HCT116 (cell line): Measurements from ENCODE around the gene CELSR3. TPM values are rescaled to one million over a fixed set of nuclear protein-coding genes. Genes with fewer than 3 reads are reported as not detected.

Experiments
- ATAC-seq: fragments of 200-7000 bp; cut with Tn5 transposase; 2 replicates; pipeline ENCODE4 v1.9.1; 2020; ENCODE audit warnings: mild to moderate bottlenecking, moderate library complexity
- BruUV-seq: library from RNA; stranded (reverse); fragments of 400-500 nt; replicated peaks from 2 replicates; lab custom pipeline; 2021; lab: Mats Ljungman, UMichigan
- CTCF ChIA-PET: fragments of 300-600 bp; sonication (Branson Sonifier 250); formaldehyde crosslinking; loops from one replicate; lab custom pipeline; 2021; ENCODE audit warnings: antibody characterized with exemption; lab: Charles Lee
- POLR2A ChIA-PET: fragments of 300-600, 350-600 bp; sonication (Branson Sonifier 250); formaldehyde crosslinking; loops from one replicate; lab custom pipeline; 2021; ENCODE audit warnings: antibody characterized with exemption; lab: Charles Lee
- RAD21 ChIA-PET, 2 experiments: fragments of 300-600 bp; sonication (Branson Sonifier 250); formaldehyde crosslinking; loops; one replicate each; lab custom pipeline; 2023; ENCODE audit warnings: low total read pairs in 2 of 2; ENCODE audit not compliant: uncharacterized antibody in 2 of 2, unreplicated experiment in 2 of 2, low non-redundant PET in 1 of 2; lab: Charles Lee
- DNase-seq: peaks from one replicate; pipeline ENCODE4 v3.0.0-alpha.2; 2010; ENCODE audit warnings: low read depth, low spot score
- H2AFZ ChIP-seq: fragments of 200-600 bp; shearing (Covaris generic), sonication (generic); 2 replicates; pipeline ENCODE4 v1.6.1; 2017; ENCODE audit warnings: low read depth, mixed run types, mixed read lengths, antibody characterized with exemption, low read length; ENCODE audit not compliant: poor library complexity, severe bottlenecking
- H3K27ac ChIP-seq: 2 replicates; pipeline ENCODE4 v1.5.1; 2012; ENCODE audit warnings: low read depth, low read length
- H3K27me3 ChIP-seq: fragments of 200-600 bp; sonication (generic); 2 replicates; pipeline ENCODE4 v1.6.1; 2016; ENCODE audit warnings: mixed run types, low read length, mixed read lengths; ENCODE audit not compliant: insufficient read depth
- H3K36me3 ChIP-seq, 2 experiments: fragments of 200-500 bp in 1 of 2; fragments of 200-600 bp in 1 of 2; sonication (Bioruptor generic) in 1 of 2; sonication (generic) in 1 of 2; 2 replicates each; pipeline versions ENCODE4 v1.5.1 to v1.6.1; 2014 to 2016; ENCODE audit warnings: low read length in 2 of 2, inconsistent platforms in 1 of 2, mixed read lengths in 1 of 2, mixed run types in 1 of 2; ENCODE audit not compliant: insufficient read depth in 2 of 2, control insufficient read depth in 1 of 2
- H3K4me1 ChIP-seq, 2 experiments: fragments of 200-600 bp in 1 of 2; sonication (generic) in 1 of 2; 2 replicates each; pipeline versions ENCODE4 v1.5.1 to v1.6.1; 2012 to 2017; ENCODE audit warnings: low read length in 2 of 2, inconsistent platforms in 1 of 2, mild to moderate bottlenecking in 1 of 2, mixed read lengths in 1 of 2, mixed run types in 1 of 2, moderate library complexity in 1 of 2; ENCODE audit not compliant: insufficient read depth in 2 of 2, control insufficient read depth in 1 of 2
- H3K4me2 ChIP-seq: fragments of 200-600 bp; sonication (generic); 2 replicates; pipeline ENCODE4 v1.6.1; 2017; ENCODE audit warnings: mixed run types, low read length, mixed read lengths
- H3K4me3 ChIP-seq, 2 experiments: fragments of 200-600 bp in 1 of 2; sonication (generic) in 1 of 2; replicated peaks in 1 of 2; 2 replicates each; pipeline ENCODE4 v1.5.1; 2011 to 2016; ENCODE audit warnings: low read length in 2 of 2, control low read depth in 1 of 2, low read depth in 1 of 2, mild to moderate bottlenecking in 1 of 2, mixed read lengths in 1 of 2, mixed run types in 1 of 2
- H3K79me2 ChIP-seq: fragments of 200-600 bp; sonication (generic); 2 replicates; pipeline ENCODE4 v1.6.1; 2017; ENCODE audit warnings: mild to moderate bottlenecking, mixed run types, low read length, moderate library complexity, mixed read lengths; ENCODE audit not compliant: insufficient read depth
- H3K9ac ChIP-seq: fragments of 200-600 bp; sonication (generic); 2 replicates; pipeline ENCODE4 v1.6.1; 2016; ENCODE audit warnings: low read length, mixed read lengths
- H3K9me2 ChIP-seq: fragments of 200-600 bp; sonication (generic), shearing (Covaris generic); 2 replicates; pipeline ENCODE4 v1.6.1; 2017; ENCODE audit warnings: mixed run types, mild to moderate bottlenecking, moderate library complexity; ENCODE audit not compliant: insufficient read depth
- H3K9me3 ChIP-seq, 2 experiments: fragments of 200-500 bp in 1 of 2; fragments of 200-600 bp in 1 of 2; sonication (Bioruptor generic) in 1 of 2; sonication (generic) in 1 of 2; 2 replicates each; pipeline ENCODE4 v1.6.1; 2014 to 2017; ENCODE audit warnings: low read length in 2 of 2, mixed read lengths in 2 of 2, inconsistent platforms in 1 of 2, low read depth in 1 of 2, mild to moderate bottlenecking in 1 of 2, mixed run types in 1 of 2, moderate library complexity in 1 of 2; ENCODE audit not compliant: control insufficient read depth in 1 of 2, insufficient read depth in 1 of 2
- H4K20me1 ChIP-seq: fragments of 200-600 bp; sonication (generic), shearing (Covaris generic); 2 replicates; pipeline ENCODE4 v1.6.1; 2017; ENCODE audit warnings: mixed run types, mild to moderate bottlenecking, moderate library complexity; ENCODE audit not compliant: insufficient read depth
- EGR1 ChIP-seq: IDR thresholded peaks from 2 replicates; pipeline ENCODE4 v1.6.1; 2012; ENCODE audit warnings: low read depth
- EZH2 ChIP-seq: fragments of 200-600 bp; sonication (generic); IDR thresholded peaks from 2 replicates; pipeline ENCODE4 v1.6.1; 2017; ENCODE audit warnings: antibody characterized with exemption, mixed run types
- EZH2phosphoT487 ChIP-seq: fragments of 200-600 bp; IDR thresholded peaks from 2 replicates; pipeline ENCODE4 v1.6.1; 2018; ENCODE audit warnings: antibody characterized with exemption, borderline replicate concordance
- FOSL1 ChIP-seq: IDR thresholded peaks from 2 replicates; pipeline ENCODE4 v1.6.1; 2012; ENCODE audit warnings: low read depth
- JUND ChIP-seq: IDR thresholded peaks from 2 replicates; pipeline ENCODE4 v1.6.1; 2012
- POLR2AphosphoS5 ChIP-seq: IDR thresholded peaks from 2 replicates; pipeline ENCODE4 v1.6.1; 2011; ENCODE audit warnings: mild to moderate bottlenecking, low read depth, low read length, moderate library complexity
- SIN3A ChIP-seq: IDR thresholded peaks from 2 replicates; pipeline ENCODE4 v1.6.1; 2012; ENCODE audit warnings: low read depth
- SP1 ChIP-seq: IDR thresholded peaks from 2 replicates; pipeline ENCODE4 v1.6.1; 2012; ENCODE audit warnings: low read depth
- SRF ChIP-seq: IDR thresholded peaks from 2 replicates; pipeline ENCODE4 v1.6.1; 2012; ENCODE audit warnings: low read depth
- ZBTB33 ChIP-seq: IDR thresholded peaks from 2 replicates; pipeline ENCODE4 v1.6.1; 2011; ENCODE audit warnings: mild to moderate bottlenecking, low read length, moderate library complexity; ENCODE audit not compliant: insufficient replicate concordance; ENCODE audit errors: extremely low read depth
- ZFX ChIP-seq: fragments of 450-650 bp; IDR thresholded peaks from 2 replicates; pipeline ENCODE4 v1.6.1; 2017
- ZNF274 ChIP-seq: fragments of 200-500 bp; sonication (Bioruptor generic); IDR thresholded peaks from 2 replicates; pipeline ENCODE4 v1.6.1; 2014; ENCODE audit warnings: mild to moderate bottlenecking, low read depth, low read length, inconsistent platforms
- intact Hi-C: fragments of 100-400 bp; cut with micrococcal nuclease; formaldehyde crosslinking; loops from 2 replicates; pipeline ENCODE4 v1.10.0; 2022
- total RNA-seq: library from RNA; stranded (reverse); gene quantifications from one replicate; pipeline ENCODE4 v1.2.1, GENCODE V29; 2021; ENCODE audit not compliant: unreplicated experiment

CELSR3 gene
- total RNA-seq, 1 experiment from 2014 or later: 7.8 TPM

GRCh38 chr3:48623851-48624547 is 38.7 kb downstream of the CELSR3 start:
- ChIA-PET POLR2A (interaction anchor here (0.8 kb wide), 1 partner anchor 39 kb away, joined by 3 read pairs; the partner anchor contains the start of gene CELSR3), RAD21 (no interaction called here), CTCF (no interaction called here)
- H3K4me2 ChIP-seq: no peak overlapping the region
- no peaks in the 10 kb centered on the region for H3K4me1 ChIP-seq
- no peak overlapping the region for H3K27ac ChIP-seq
- no peak overlapping the region for H3K4me3 ChIP-seq
- intact Hi-C loops: no loop called here
- H3K9me3 ChIP-seq: peaks cover 0 to under 1% of the 10 kb centered on the region in 2 experiments; a peak in 1 of 4 replicates
- H3K9ac ChIP-seq: no peak overlapping the region
- TF ChIP-seq ZFX: no peak
- TF ChIP-seq SP1: no peak
- no peak for TF ChIP-seq EZH2
- no peaks in the 10 kb centered on the region for H3K27me3 ChIP-seq
- no peak for ATAC-seq
- H3K79me2 ChIP-seq: no peaks in the 10 kb centered on the region
- peaks cover 11 to 14% of the 10 kb centered on the region in 2 experiments; a peak in 3 of 4 replicates for H3K36me3 ChIP-seq
- DNase-seq: no peak
- BruUV-seq: no TSS peak
- no peaks in the 10 kb centered on the region for H4K20me1 ChIP-seq
- no peaks in the 10 kb centered on the region for H3K9me2 ChIP-seq
- H2AFZ ChIP-seq: no peak overlapping the region

GRCh38 chr3:48621461-48621869 is 41.2 kb downstream of the CELSR3 start, which contains the start of gene TMEM89:
TMEM89 (minus strand) TSS chr3:48621769; CDS start chr3:48621756, 13 bp downstream.
- POLR2A ChIA-PET: no interaction called here

More at GRCh38 chr3:48621461-48621869, 41.2 kb downstream of the CELSR3 start, which contains the start of gene TMEM89:
- H3K4me1 ChIP-seq: no peaks in the 10 kb centered on the region
- DNase-seq (no peak), ATAC-seq (no peak)
- intact Hi-C loops: no loop called here
- H3K4me2 ChIP-seq: no peak within 1 kb of the TSS
- H3K36me3 ChIP-seq: peaks cover 2 to 4% of the 10 kb centered on the region in 2 experiments; a peak in 2 of 4 replicates
- H3K27me3 ChIP-seq: no peaks in the 10 kb centered on the region
- peaks cover 14 to 15% of the 10 kb centered on the region in 2 experiments; a peak in 2 of 4 replicates for H3K9me3 ChIP-seq
- H3K4me3 ChIP-seq: no peak within 1 kb of the TSS
- CTCF ChIA-PET: no interaction called here
- no peak within 1 kb of the TSS for H3K9ac ChIP-seq
- H3K27ac ChIP-seq: no peak within 1 kb of the TSS
- H4K20me1 ChIP-seq: no peaks in the 10 kb centered on the region
- H3K79me2 ChIP-seq: no peaks in the 10 kb centered on the region
- TF ChIP-seq ZNF274 (no peak), ZBTB33 (no peak), ZFX (no peak), POLR2AphosphoS5 (no peak), EZH2phosphoT487 (no peak), FOSL1 (no peak), JUND (no peak), SIN3A (no peak), EGR1 (no peak), SRF (no peak), EZH2 (no peak)
- H2AFZ ChIP-seq: no peak within 1 kb of the TSS
- no TSS peak for BruUV-seq
- no peaks in the 10 kb centered on the region for H3K9me2 ChIP-seq
- RAD21 ChIA-PET: no interaction called here
